ENCODE data around the gene SLC18B1. TPM values are rescaled to one million over a fixed set of nuclear protein-coding genes. Genes with fewer than 3 reads are reported as not detected.

The SLC18B1 gene
- 22.0 TPM for total RNA-seq (2013)
- 10 to 100 TPM; 10.3 to 36.6 (median 24.8) TPM for polyA plus RNA-seq
- 3.5 and 4.1 TPM in 2 replicates for polyA minus RNA-seq
- 0.98 to 25.3 (median 16.6) reads per million in 11 experiments for total RNA-seq

DNA sequence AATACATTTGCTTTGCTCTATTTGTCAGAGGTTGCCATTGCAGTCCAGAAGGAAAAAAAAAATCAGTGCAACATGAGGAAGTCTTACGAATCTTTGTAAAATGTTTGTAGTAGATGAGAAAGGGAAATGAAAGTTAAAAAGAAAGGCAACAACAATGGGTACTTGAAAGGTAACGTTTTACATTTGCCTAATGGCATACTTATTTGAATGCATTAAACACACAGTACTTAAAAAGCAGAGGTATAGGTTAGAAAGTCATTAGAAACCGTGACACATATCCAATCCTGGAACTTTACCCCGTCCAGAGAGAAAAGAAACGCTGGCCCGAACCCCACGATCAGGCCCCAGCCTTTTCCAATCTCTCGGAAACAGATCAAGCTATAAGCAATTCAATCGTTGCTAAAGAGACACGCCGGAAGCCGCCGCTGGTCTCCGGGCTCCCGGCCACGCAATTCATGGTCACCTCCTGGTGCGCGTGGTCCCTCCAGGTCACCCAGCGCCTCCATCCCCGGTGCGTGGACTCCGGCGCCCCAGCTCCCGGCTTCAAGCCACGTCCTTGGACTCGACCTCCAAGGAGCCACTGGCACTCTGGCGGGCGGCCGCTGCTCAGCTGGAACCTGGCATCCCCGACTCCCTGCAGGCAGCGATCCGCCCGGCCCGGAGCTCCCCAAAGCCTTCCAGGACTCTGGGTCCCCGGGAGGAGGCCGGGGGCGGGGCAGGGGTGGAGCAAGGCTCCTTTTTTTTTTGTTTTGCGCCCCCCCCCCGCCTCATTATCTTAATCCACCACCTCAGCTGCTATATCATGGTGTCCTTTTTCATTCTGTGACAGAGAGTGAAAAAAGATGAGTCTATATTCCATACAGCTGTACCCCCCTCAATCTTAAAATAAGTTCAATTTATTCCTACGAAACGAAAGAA, at the start of gene SLC18B1:
Gene SLC18B1 (minus strand): TSS at position 687 of the 918 bp plus-strand sequence. CDS start 181 bp downstream, at position 506.
- TF ChIP-seq, protein P1, sequence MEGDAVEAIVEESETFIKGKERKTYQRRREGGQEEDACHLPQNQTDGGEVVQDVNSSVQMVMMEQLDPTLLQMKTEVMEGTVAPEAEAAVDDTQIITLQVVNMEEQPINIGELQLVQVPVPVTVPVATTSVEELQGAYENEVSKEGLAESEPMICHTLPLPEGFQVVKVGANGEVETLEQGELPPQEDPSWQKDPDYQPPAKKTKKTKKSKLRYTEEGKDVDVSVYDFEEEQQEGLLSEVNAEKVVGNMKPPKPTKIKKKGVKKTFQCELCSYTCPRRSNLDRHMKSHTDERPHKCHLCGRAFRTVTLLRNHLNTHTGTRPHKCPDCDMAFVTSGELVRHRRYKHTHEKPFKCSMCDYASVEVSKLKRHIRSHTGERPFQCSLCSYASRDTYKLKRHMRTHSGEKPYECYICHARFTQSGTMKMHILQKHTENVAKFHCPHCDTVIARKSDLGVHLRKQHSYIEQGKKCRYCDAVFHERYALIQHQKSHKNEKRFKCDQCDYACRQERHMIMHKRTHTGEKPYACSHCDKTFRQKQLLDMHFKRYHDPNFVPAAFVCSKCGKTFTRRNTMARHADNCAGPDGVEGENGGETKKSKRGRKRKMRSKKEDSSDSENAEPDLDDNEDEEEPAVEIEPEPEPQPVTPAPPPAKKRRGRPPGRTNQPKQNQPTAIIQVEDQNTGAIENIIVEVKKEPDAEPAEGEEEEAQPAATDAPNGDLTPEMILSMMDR (IDR thresholded peaks at IDR 0.05) = no peak
- Histone ChIP-seq H3K36me3 (replicated peaks in 1 of 2; ENCODE audit: control insufficient read depth in 1 of 2, insufficient read depth in 2 of 2, low read length in 2 of 2) (no peaks in the 10 kb centered on the region), H3K79me2 (ENCODE audit: insufficient read depth, low read length) (no peaks in the 10 kb centered on the region), H4K20me1 (ENCODE audit: insufficient read depth, low read length) (no peaks in the 10 kb centered on the region), H3K27me3 (ENCODE audit: control insufficient read depth in 2 of 2, insufficient read depth in 2 of 2, low read length in 2 of 2) (no peaks in the 10 kb centered on the region), H3K9me3 (replicated peaks in 1 of 2; ENCODE audit: control insufficient read depth in 1 of 2, insufficient read depth in 1 of 2, low read length in 2 of 2) (no peaks in the 10 kb centered on the region), H2AFZ (ENCODE audit: insufficient read depth, low read depth, low read length, poor library complexity, severe bottlenecking) (no peak within 1 kb of the TSS), H3K4me1 (ENCODE audit: control insufficient read depth in 1 of 2, insufficient read depth in 2 of 2, low read length in 2 of 2) (peaks cover 3 to 10% of the 10 kb centered on the region in 2 donors), H3K4me2 (replicated peaks; ENCODE audit: extremely low read depth, low read length, poor library complexity, severe bottlenecking) (peak within 1 kb of the TSS; percentile 77), H3K27ac (ENCODE audit: low read depth in 1 of 2, low read length in 2 of 2) (peak within 1 kb of the TSS; percentile 39 to 69), H3K4me3 (replicated peaks in 1 of 3; ENCODE audit: low read depth in 2 of 3, low read length in 3 of 3) (peak within 1 kb of the TSS in 2 of 3 experiments; percentile 78 to 90), H3K9ac (ENCODE audit: insufficient read depth, low read length, poor library complexity, severe bottlenecking) (peak within 1 kb of the TSS; percentile 70)
- Mint-ChIP-seq H3K27ac (peak within 1 kb of the TSS; percentile 69 to 84 (median 72)), H3K27me3 (ENCODE audit: low read depth in 3 of 3) (peaks cover 1 to 8% (median 3%) of the 10 kb centered on the region in 3 donors), H3K4me3 (no peak within 1 kb of the TSS), H3K4me1 (peaks cover 10% of the 10 kb centered on the region), H3K36me3 (peaks cover 7% of the 10 kb centered on the region in 2 donors), H3K9me3 (peaks cover 0 to 3% (median 0%) of the 10 kb centered on the region in 7 donors)
- WGBS (ENCODE audit: insufficient coverage) = 0% methylated on average over 27 of the region's 41 CpGs
- peak in 2 of 3 donors; percentile 15 to 17 for DNase-seq
- intact Hi-C loops (cut with micrococcal nuclease) = no loop called here

DNA sequence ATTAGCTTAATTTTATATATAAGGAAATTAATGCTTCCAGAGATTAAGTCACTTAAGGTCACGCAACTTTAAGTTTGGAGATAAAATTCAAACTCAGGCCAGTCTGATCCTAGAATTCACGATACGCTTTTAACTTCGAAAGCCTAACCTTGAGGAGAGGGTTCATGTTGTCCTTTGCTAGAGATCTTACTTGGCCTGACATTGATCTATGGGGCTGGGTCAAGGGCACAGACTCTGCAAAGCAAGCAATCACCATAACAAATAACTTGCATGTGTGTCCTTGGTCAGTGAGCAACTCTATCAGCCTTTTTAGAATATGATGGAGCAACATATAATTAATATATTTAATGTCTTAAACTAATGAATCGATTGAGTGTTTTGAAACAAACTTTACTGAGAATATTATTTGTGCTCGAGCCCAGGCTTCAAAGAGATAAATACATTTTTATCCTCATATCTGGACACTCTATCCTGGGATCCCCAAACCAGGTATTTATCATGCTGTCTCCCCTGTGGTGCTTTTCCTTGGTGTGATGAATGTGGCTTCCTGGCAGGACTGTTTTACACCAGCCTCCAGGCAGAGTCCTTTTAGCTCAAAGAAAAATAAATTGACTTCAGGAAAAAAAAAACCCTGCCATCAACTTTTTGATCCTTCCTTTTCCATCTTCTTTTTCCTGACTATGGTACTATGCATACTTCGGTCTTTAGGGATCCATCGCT, 45.0 kb upstream of the SLC18B1 start:
- Histone ChIP-seq H4K20me1 (ENCODE audit: insufficient read depth, low read length) (no peaks in the 10 kb centered on the region), H3K9me3 (replicated peaks in 1 of 2; ENCODE audit: control insufficient read depth in 1 of 2, insufficient read depth in 1 of 2, low read length in 2 of 2) (no peaks in the 10 kb centered on the region), H3K36me3 (replicated peaks in 1 of 2; ENCODE audit: control insufficient read depth in 1 of 2, insufficient read depth in 2 of 2, low read length in 2 of 2) (no peaks in the 10 kb centered on the region), H3K4me3 (replicated peaks in 1 of 3; ENCODE audit: low read depth in 2 of 3, low read length in 3 of 3) (no peak overlapping the region), H3K4me2 (replicated peaks; ENCODE audit: extremely low read depth, low read length, poor library complexity, severe bottlenecking) (no peak overlapping the region), H3K27me3 (ENCODE audit: control insufficient read depth in 2 of 2, insufficient read depth in 2 of 2, low read length in 2 of 2) (no peaks in the 10 kb centered on the region), H3K9ac (ENCODE audit: insufficient read depth, low read length, poor library complexity, severe bottlenecking) (no peak overlapping the region), H3K79me2 (ENCODE audit: insufficient read depth, low read length) (no peaks in the 10 kb centered on the region), H2AFZ (ENCODE audit: insufficient read depth, low read depth, low read length, poor library complexity, severe bottlenecking) (no peak overlapping the region), H3K4me1 (ENCODE audit: control insufficient read depth in 1 of 2, insufficient read depth in 2 of 2, low read length in 2 of 2) (no peaks in the 10 kb centered on the region), H3K27ac (ENCODE audit: low read depth in 1 of 2, low read length in 2 of 2) (no peak overlapping the region)
- 100% methylated on average over 2 of the region's 8 CpGs for WGBS (ENCODE audit: insufficient coverage)
- TF ChIP-seq, protein P1 (IDR thresholded peaks at IDR 0.05) = no peak
- Mint-ChIP-seq H3K27ac (no peak overlapping the region), H3K4me3 (no peak overlapping the region), H3K27me3 (ENCODE audit: low read depth in 3 of 3) (peaks cover 3 to 4% (median 4%) of the 10 kb centered on the region in 3 donors), H3K4me1 (no peaks in the 10 kb centered on the region), H3K9me3 (peaks cover 0 to 2% (median 0%) of the 10 kb centered on the region in 7 donors), H3K36me3 (no peaks in the 10 kb centered on the region)
- intact Hi-C loops (cut with micrococcal nuclease) = no loop called here
- DNase-seq = no peak

All from CD14-positive monocyte (primary cell).